Keratinocyte (primary cell): ENCODE data around the gene VSIG2. TPM values are rescaled to one million over a fixed set of nuclear protein-coding genes. Genes with fewer than 3 reads are reported as not detected.

Source experiments
- DNase-seq: peaks from one replicate; pipeline ENCODE4 v3.0.0-alpha.2; 2011; ENCODE audit warnings: low read depth, missing footprints, low spot score
- FAIRE-seq: peaks from 2 replicates; lab custom pipeline; 2011; peaks lifted over from hg19 to GRCh38; lab: Jason Lieb, UNC
- H2AFZ ChIP-seq: 2 replicates; pipeline ENCODE4 v1.6.0; 2012; ENCODE audit warnings: low read length, control low read depth, inconsistent platforms; ENCODE audit not compliant: control insufficient read depth
- H3K27ac ChIP-seq: 2 replicates; pipeline ENCODE4 v1.5.1; 2011; ENCODE audit warnings: low read length; ENCODE audit not compliant: control insufficient read depth, insufficient read depth
- H3K27me3 ChIP-seq: 3 replicates; pipeline ENCODE4 v1.6.0; 2011; ENCODE audit warnings: low read length; ENCODE audit not compliant: control insufficient read depth, insufficient read depth; ENCODE audit errors: extremely low read depth
- H3K36me3 ChIP-seq, 2 experiments: 2 replicates in 1 of 2; 3 replicates in 1 of 2; pipeline ENCODE4 v1.5.1; 2011; ENCODE audit warnings: low read length in 2 of 2, mild to moderate bottlenecking in 1 of 2; ENCODE audit not compliant: control insufficient read depth in 2 of 2, insufficient read depth in 2 of 2; ENCODE audit errors: extremely low read depth in 1 of 2
- H3K4me1 ChIP-seq: 3 replicates; pipeline ENCODE4 v1.5.1; 2011; ENCODE audit warnings: low read length; ENCODE audit not compliant: control insufficient read depth, insufficient read depth; ENCODE audit errors: extremely low read depth
- H3K4me2 ChIP-seq: 3 replicates; pipeline ENCODE4 v1.6.0; 2011; ENCODE audit warnings: low read depth, low read length; ENCODE audit not compliant: control insufficient read depth, insufficient read depth; ENCODE audit errors: extremely low read depth
- H3K4me3 ChIP-seq, 3 experiments: fragments of 200-600 bp in 1 of 3; sonication (generic) in 1 of 3; 2 replicates in 2 of 3; 3 replicates in 1 of 3; pipeline ENCODE4 v1.5.1; 2011 to 2016; ENCODE audit warnings: low read length in 3 of 3, mild to moderate bottlenecking in 3 of 3, control low read depth in 2 of 3, inconsistent platforms in 1 of 3, low read depth in 1 of 3, mixed read lengths in 1 of 3, mixed run types in 1 of 3, moderate library complexity in 1 of 3; ENCODE audit not compliant: control insufficient read depth in 2 of 3, insufficient read depth in 2 of 3; ENCODE audit errors: extremely low read depth in 1 of 3
- H3K79me2 ChIP-seq: 2 replicates; pipeline ENCODE4 v1.6.0; 2012; ENCODE audit warnings: low read length; ENCODE audit not compliant: control insufficient read depth, insufficient read depth
- H3K9ac ChIP-seq: 3 replicates; pipeline ENCODE4 v1.6.0; 2011; ENCODE audit warnings: low read length; ENCODE audit not compliant: control insufficient read depth, insufficient read depth; ENCODE audit errors: extremely low read depth
- H3K9me1 ChIP-seq: 3 replicates; pipeline ENCODE4 v1.6.0; 2011; ENCODE audit warnings: low read length; ENCODE audit not compliant: control insufficient read depth, insufficient read depth; ENCODE audit errors: extremely low read depth
- H3K9me3 ChIP-seq: 2 replicates; pipeline ENCODE4 v1.5.1; 2012; ENCODE audit warnings: low read depth, low read length; ENCODE audit not compliant: control insufficient read depth
- H4K20me1 ChIP-seq: 3 replicates; pipeline ENCODE4 v1.6.0; 2011; ENCODE audit warnings: low read length; ENCODE audit not compliant: control insufficient read depth, insufficient read depth; ENCODE audit errors: extremely low read depth
- EZH2 ChIP-seq: IDR thresholded peaks from one replicate; pipeline ENCODE4 v1.6.1; 2012; ENCODE audit warnings: inconsistent platforms, mild to moderate bottlenecking, low read length, moderate library complexity
- dilution Hi-C: fragments of 300-500 bp; cut with MboI; formaldehyde crosslinking; loops from one replicate; pipeline ENCODE4 v1.7.0; 2020; ENCODE audit warnings: low sequenced_read_pairs; ENCODE audit not compliant: extremely low pct_ligation_motif_present
- polyA plus RNA-seq, 5 experiments: library from polyadenylated mRNA; depleted of rRNA in 3 of 5; stranded (reverse) in 3 of 5; stranded (forward) in 1 of 5; unstranded in 1 of 5; fragments of >200 nt; gene quantifications; 1 replicate in 1 of 5; 2 replicates in 3 of 5; 3 replicates in 1 of 5; pipeline versions ENCODE4 v1.2.1 to v1.2.3, GENCODE V29; 2011 to 2012; ENCODE audit warnings: missing spikeins in 2 of 5, low read depth in 1 of 5, low replicate concordance in 1 of 5
- TF ChIP-seq, protein P1 (sequence below), 3 experiments: IDR thresholded peaks in 1 of 3; conservative IDR thresholded peaks in 1 of 3; optimal IDR thresholded peaks in 1 of 3; 2 replicates in 2 of 3; 3 replicates in 1 of 3; pipeline versions ENCODE3 to v1.5.1; 2011; ENCODE audit warnings: low read length in 3 of 3, mild to moderate bottlenecking in 3 of 3, moderate library complexity in 2 of 3, control low read depth in 1 of 3, inconsistent platforms in 1 of 3; ENCODE audit not compliant: insufficient read depth in 2 of 3; ENCODE audit errors: extremely low read depth in 1 of 3

Gene VSIG2
- polyA plus RNA-seq, 1 donor (not counting 4 experiments of a cell fraction or from before 2014, with no cell fraction given): not detected

- Histone ChIP-seq H3K27me3 (peaks cover 64% of the 10 kb centered on the region), H3K79me2 (no peaks in the 10 kb centered on the region), H3K36me3 (no peaks in the 10 kb centered on the region), H3K27ac (no peak overlapping the region), H3K9me3 (no peaks in the 10 kb centered on the region), H3K4me2 (no peak overlapping the region), H3K4me1 (peaks cover 15% of the 10 kb centered on the region), H3K4me3 (no peak overlapping the region), H4K20me1 (no peaks in the 10 kb centered on the region), H3K9ac (no peak overlapping the region), H3K9me1 (no peaks in the 10 kb centered on the region), H2AFZ (no peak overlapping the region)
- TF ChIP-seq EZH2: no peak
- TF ChIP-seq, protein P1, sequence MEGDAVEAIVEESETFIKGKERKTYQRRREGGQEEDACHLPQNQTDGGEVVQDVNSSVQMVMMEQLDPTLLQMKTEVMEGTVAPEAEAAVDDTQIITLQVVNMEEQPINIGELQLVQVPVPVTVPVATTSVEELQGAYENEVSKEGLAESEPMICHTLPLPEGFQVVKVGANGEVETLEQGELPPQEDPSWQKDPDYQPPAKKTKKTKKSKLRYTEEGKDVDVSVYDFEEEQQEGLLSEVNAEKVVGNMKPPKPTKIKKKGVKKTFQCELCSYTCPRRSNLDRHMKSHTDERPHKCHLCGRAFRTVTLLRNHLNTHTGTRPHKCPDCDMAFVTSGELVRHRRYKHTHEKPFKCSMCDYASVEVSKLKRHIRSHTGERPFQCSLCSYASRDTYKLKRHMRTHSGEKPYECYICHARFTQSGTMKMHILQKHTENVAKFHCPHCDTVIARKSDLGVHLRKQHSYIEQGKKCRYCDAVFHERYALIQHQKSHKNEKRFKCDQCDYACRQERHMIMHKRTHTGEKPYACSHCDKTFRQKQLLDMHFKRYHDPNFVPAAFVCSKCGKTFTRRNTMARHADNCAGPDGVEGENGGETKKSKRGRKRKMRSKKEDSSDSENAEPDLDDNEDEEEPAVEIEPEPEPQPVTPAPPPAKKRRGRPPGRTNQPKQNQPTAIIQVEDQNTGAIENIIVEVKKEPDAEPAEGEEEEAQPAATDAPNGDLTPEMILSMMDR (optimal IDR thresholded peaks at IDR 0.05 in 1 of 3, IDR thresholded peaks at IDR 0.05 in 1 of 3, conservative IDR thresholded peaks at IDR 0.05 in 1 of 3; ENCODE audit: extremely low read depth in 1 of 3, insufficient read depth in 2 of 3, low read length in 3 of 3): no peak
- dilution Hi-C loops: no loop called here
- no peak for FAIRE-seq
- no peak for DNase-seq
Observed at GRCh38 chr11:124742555-124742954, 9.5 kb downstream of the VSIG2 start.

DNA sequence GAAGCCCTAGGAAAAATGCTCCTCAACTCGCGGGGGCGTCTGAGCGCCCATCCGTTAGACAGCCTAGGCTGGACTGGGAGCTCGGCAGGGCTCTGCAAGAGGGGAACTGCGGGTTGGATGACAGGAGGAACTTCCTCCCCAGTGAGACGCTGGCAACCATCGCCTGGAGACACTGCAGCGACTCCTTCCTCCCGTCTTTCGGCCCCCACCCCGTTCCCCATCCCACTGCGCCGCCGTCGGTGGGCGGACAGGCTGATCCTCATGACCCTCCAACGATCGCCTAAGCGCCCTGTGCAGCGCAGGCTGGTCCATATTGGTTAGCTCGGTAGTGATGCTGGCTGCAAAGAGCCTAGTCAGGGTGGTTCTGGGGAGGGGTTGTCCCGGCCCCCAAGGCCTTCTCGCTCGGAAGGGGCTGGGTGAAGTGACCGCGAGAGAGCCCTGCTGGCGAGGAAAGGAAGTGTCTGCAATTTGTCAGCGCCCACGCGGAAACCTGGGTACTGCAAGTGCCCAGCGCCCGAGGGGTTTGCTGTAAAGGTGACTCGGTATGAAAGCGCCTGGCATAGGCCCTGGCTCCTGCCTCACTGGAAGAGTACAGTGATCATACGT is 11.7 kb downstream of the VSIG2 start:
- peak overlapping the region; percentile 85 for H3K4me2 ChIP-seq
- H3K27ac ChIP-seq: no peak overlapping the region
- dilution Hi-C loops: no loop called here
- H3K4me3 ChIP-seq: peak overlapping the region; percentile 25 to 67 (median 65)
- no peaks in the 10 kb centered on the region for H3K36me3 ChIP-seq
- H2AFZ ChIP-seq: peak overlapping the region; percentile 58
- peaks cover 7% of the 10 kb centered on the region for H3K4me1 ChIP-seq
- TF ChIP-seq, protein P1 (optimal IDR thresholded peaks at IDR 0.05 in 1 of 3, IDR thresholded peaks at IDR 0.05 in 1 of 3, conservative IDR thresholded peaks at IDR 0.05 in 1 of 3; ENCODE audit: extremely low read depth in 1 of 3, insufficient read depth in 2 of 3, low read length in 3 of 3): peak; percentile 26 to 49 (median 42)
- peak; percentile 76 for TF ChIP-seq EZH2
- H3K9me1 ChIP-seq: no peaks in the 10 kb centered on the region
- no peaks in the 10 kb centered on the region for H3K79me2 ChIP-seq
- peaks cover 66% of the 10 kb centered on the region for H3K27me3 ChIP-seq
- peak overlapping the region; percentile 24 for H3K9ac ChIP-seq
- H3K9me3 ChIP-seq: no peaks in the 10 kb centered on the region
- no peaks in the 10 kb centered on the region for H4K20me1 ChIP-seq
- no peak for FAIRE-seq
- DNase-seq: no peak
